Transverse colon (tissue), 3 donors: Measurements from ENCODE around the gene CDK11B.
"Not testable (repeated sequence)": the region's sequence is repeated elsewhere in the genome, so short reads cannot be mapped to it uniquely, and the experiment has no call there.

Experiments
- POLR2A ChIP-seq: fragments of 450-650 bp; IDR thresholded peaks from one replicate; pipeline ENCODE4 v1.6.1; 2016; ENCODE audit warnings: antibody characterized with exemption, mild to moderate bottlenecking, moderate library complexity
- TF ChIP-seq, protein P1 (sequence below), 5 experiments: fragments of 200-600 bp in 3 of 5; fragments of 450-650 bp in 2 of 5; sonication (generic) in 3 of 5; IDR thresholded peaks; 1 replicate in 2 of 5; 2 replicates in 3 of 5; pipeline ENCODE4 v1.5.1; 2016 to 2017; ENCODE audit warnings: antibody characterized with exemption in 5 of 5, inconsistent platforms in 3 of 5, mild to moderate bottlenecking in 2 of 5, moderate library complexity in 1 of 5

- TF ChIP-seq, protein P1, sequence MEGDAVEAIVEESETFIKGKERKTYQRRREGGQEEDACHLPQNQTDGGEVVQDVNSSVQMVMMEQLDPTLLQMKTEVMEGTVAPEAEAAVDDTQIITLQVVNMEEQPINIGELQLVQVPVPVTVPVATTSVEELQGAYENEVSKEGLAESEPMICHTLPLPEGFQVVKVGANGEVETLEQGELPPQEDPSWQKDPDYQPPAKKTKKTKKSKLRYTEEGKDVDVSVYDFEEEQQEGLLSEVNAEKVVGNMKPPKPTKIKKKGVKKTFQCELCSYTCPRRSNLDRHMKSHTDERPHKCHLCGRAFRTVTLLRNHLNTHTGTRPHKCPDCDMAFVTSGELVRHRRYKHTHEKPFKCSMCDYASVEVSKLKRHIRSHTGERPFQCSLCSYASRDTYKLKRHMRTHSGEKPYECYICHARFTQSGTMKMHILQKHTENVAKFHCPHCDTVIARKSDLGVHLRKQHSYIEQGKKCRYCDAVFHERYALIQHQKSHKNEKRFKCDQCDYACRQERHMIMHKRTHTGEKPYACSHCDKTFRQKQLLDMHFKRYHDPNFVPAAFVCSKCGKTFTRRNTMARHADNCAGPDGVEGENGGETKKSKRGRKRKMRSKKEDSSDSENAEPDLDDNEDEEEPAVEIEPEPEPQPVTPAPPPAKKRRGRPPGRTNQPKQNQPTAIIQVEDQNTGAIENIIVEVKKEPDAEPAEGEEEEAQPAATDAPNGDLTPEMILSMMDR (IDR thresholded peaks at IDR 0.05) = not testable (repeated sequence)
- TF ChIP-seq POLR2A = not testable (repeated sequence)
These were observed 11.1 kb downstream of the CDK11B start for GRCh38 chr1:1647567-1648241.
